ENCODE data around the gene DSG1.

Gene DSG1

DNA sequence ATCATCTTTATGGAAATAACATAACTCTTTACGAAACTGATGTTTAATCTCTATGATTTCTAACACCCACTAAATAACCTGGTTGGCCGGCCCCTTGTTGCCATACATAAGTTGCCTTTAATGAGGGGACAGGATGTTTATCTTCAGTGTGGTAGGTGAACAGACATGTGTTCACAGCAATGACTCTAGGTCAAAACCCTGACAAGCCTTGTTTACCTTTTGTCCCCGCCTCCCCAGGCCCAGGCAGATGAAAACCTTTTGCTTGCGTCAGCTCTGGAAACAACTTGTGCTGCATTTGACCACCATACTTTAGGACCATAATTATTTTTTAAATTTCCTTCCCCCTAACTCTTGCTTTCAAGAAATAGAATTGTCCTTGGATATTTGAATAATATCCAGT, 55.7 kb downstream of the DSG1 start:
- Mint-ChIP-seq H3K4me3 (no peak overlapping the region), H3K27ac (no peak overlapping the region)

DNA sequence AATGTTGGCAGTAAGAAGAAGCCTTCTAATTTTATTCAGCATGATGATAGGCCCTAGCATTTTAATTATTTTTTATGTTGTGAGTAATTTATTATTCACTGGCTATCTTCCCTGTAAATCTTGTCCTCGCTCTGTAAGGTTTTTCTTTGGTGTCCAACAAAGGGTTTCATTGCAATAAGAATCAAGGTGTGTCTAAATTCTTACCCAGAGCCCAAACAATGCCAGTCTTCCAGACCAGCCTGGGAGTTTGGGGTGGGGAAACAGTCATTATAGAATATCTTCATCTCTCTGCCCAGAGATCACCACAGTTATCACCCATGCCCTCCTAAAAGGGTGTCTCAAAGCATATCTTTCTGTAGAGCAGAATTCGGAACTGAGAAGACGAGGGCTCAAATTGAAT, 58.5 kb downstream of the DSG1 start, which contains the start of gene DSG4:
Gene DSG4 (plus strand): TSS at position 301 of the 400 bp plus-strand sequence. CDS start 135 bp downstream, outside the sequence.
- Mint-ChIP-seq H3K9me3 (no peaks in the 10 kb centered on the region), H3K36me3 (ENCODE audit: low read depth) (no peaks in the 10 kb centered on the region), H3K4me1 (ENCODE audit: low read depth) (no peaks in the 10 kb centered on the region), H3K27me3 (no peaks in the 10 kb centered on the region), H3K27ac (no peak within 1 kb of the TSS), H3K4me3 (no peak within 1 kb of the TSS)
- intact Hi-C loops (cut with micrococcal nuclease): no loop called here

More for the DNA sequence above, 55.7 kb downstream of the DSG1 start:
- Mint-ChIP-seq H3K36me3 (ENCODE audit: low read depth) (no peaks in the 10 kb centered on the region), H3K27me3 (no peaks in the 10 kb centered on the region), H3K4me1 (ENCODE audit: low read depth) (no peaks in the 10 kb centered on the region), H3K9me3 (no peaks in the 10 kb centered on the region)
- intact Hi-C loops (cut with micrococcal nuclease): no loop called here

DNA sequence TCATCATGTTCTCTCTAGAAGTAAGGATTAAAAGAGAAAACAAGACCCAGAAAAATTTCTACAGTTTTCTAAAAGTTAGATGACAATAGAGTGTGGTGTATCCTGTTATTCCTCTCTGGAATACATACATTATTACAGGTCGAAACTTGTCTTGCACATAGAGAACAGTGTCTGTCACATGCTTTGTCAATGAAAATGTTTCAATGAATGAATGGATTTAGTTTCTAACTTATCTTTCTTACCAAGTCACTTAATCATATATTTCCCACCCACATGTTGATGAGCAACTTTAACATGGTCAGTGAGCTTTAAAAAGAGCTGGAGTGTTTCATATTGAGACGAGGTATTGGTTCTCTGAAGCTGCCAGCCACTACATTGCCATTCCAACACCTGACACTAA, 63.0 kb downstream of the DSG1 start:
- H3K27me3 Mint-ChIP-seq: no peaks in the 10 kb centered on the region
- no peaks in the 10 kb centered on the region for H3K36me3 Mint-ChIP-seq (ENCODE audit: low read depth)
- H3K4me3 Mint-ChIP-seq: no peak overlapping the region
- H3K4me1 Mint-ChIP-seq (ENCODE audit: low read depth): no peaks in the 10 kb centered on the region
- H3K27ac Mint-ChIP-seq: no peak overlapping the region
- intact Hi-C loops (cut with micrococcal nuclease): no loop called here
- no peaks in the 10 kb centered on the region for H3K9me3 Mint-ChIP-seq

DNA sequence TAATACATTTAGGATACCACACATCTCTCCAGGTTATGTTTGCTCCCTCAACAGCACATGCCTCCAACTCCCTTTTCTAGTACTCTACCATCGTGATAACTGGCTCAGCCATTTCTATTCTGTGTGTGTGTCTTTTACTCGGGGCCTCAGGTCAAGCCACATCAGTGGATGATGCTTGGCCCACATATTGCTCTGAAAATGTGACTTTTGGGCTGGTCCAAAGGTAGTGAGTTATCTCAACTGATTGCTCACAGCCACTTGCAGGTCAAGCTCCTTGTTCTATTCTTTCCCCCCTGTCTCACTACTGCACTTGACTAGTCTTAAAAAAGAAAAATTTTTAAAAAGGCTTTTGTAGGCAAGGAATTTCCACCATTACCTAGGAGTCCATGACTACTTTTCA, 64.1 kb downstream of the DSG1 start:
- Mint-ChIP-seq H3K4me1 (ENCODE audit: low read depth) (no peaks in the 10 kb centered on the region), H3K27me3 (no peaks in the 10 kb centered on the region), H3K4me3 (no peak overlapping the region), H3K36me3 (ENCODE audit: low read depth) (no peaks in the 10 kb centered on the region), H3K27ac (no peak overlapping the region), H3K9me3 (no peaks in the 10 kb centered on the region)
- intact Hi-C loops (cut with micrococcal nuclease): no loop called here

DNA sequence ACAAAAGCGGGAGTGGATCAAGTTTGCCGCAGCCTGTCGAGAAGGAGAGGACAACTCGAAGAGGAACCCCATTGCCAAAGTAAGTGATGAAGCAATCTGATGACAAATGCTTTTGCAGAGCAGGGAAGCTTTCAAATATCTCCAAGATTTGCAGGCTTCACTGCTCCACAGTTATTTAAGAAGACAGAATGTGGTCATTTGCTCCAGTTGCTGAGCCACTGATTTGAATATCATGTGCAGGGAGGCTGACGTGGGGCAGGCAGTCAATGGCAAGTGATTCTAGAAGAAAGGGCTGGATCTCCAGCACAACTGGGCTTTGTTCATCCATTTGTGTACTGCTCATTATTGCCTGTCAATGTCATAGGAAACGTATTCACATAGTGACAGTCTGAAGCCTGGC, 68.8 kb downstream of the DSG1 start:
- intact Hi-C loops (cut with micrococcal nuclease): no loop called here
- H3K4me3 Mint-ChIP-seq: no peak overlapping the region
- no peaks in the 10 kb centered on the region for H3K9me3 Mint-ChIP-seq

DNA sequence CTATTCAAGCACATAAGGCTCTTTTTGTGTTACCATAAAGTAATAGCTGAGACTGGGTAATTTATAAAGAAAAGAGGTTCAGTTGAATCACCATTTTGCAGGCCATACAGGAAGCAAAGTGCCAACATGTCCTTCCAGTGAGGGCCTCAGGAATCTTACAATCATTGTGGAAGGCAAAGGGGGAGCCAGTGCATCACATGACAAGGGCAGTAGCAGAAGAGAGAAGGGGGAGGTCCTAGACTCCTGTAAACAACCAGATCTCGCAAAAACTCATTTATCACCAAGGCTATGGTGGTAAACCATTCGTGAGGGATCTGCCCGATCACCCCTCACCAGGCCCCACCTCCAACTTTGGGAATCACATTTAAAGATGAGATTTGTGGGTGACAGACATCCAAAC, 75.3 kb downstream of the DSG1 start:
- intact Hi-C loops (cut with micrococcal nuclease): no loop called here
- Mint-ChIP-seq H3K36me3 (ENCODE audit: low read depth) (no peaks in the 10 kb centered on the region), H3K4me1 (ENCODE audit: low read depth) (no peaks in the 10 kb centered on the region), H3K27me3 (no peaks in the 10 kb centered on the region), H3K27ac (no peak overlapping the region), H3K9me3 (no peaks in the 10 kb centered on the region), H3K4me3 (no peak overlapping the region)

More for the DNA sequence above, 68.8 kb downstream of the DSG1 start:
- Mint-ChIP-seq H3K36me3 (ENCODE audit: low read depth) (no peaks in the 10 kb centered on the region), H3K4me1 (ENCODE audit: low read depth) (no peaks in the 10 kb centered on the region), H3K27me3 (no peaks in the 10 kb centered on the region), H3K27ac (no peak overlapping the region)

DNA sequence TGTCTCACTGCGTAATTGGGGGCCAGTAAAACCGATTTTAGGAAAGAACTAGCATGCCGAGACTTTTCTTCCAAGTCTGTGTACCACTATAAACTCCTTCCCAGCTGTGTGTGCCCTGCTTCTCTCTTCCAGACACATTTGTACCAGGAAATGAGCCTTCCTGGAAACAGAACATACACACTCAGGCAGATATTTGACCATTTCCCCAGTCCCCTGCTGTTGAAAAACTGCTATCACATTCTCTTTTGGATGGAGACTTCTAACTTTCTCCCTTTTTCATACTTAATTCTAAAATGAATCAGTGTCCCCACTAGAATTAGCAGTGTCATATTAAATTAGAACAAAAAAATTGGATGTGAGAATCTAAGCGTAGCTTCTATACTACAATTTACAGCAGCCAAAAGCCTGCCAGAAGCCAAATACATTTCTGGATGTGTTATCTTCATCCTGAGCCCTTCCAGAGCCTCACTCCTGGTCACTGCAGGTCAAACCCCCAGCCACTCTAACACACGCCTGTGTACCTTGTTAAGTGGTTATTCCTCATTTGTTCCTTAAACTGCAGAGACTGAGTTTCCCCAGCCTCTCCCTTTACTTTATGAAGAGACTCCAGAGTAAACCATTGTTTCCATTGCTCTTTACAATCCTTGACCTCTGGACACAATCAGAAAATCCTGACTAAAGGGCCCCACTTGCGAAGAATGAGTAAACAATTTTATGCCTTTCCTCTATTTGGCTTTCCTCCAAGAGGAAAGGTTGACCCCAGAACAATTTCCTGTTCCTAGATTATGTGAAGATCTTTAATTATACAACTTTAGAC, 79.0 kb downstream of the DSG1 start:
- intact Hi-C loops (cut with micrococcal nuclease): no loop called here
- H3K36me3 Mint-ChIP-seq (ENCODE audit: low read depth): no peaks in the 10 kb centered on the region
- H3K4me1 Mint-ChIP-seq (ENCODE audit: low read depth): no peaks in the 10 kb centered on the region
- no peaks in the 10 kb centered on the region for H3K9me3 Mint-ChIP-seq
- no peaks in the 10 kb centered on the region for H3K27me3 Mint-ChIP-seq
- no peak overlapping the region for H3K4me3 Mint-ChIP-seq
- no peak overlapping the region for H3K27ac Mint-ChIP-seq

DNA sequence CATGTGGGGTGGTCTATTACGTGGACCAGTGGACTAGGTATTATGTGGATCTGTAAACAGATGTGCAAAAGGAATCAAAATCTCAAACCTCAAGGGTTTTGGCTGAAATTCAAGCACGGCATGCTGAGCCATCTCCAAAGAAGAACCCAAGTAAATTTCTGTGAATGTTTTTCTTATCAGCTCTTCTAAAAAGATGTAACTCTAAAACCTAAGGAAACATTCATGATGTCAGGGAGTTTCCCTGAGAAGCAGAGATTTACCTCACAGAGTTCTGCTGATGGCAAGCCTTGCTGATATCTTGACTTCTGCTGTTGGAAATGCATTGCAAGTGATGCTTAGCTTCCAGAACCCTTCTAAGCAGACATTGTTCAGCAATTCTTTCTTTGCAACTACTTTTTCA, 80.2 kb downstream of the DSG1 start:
- Mint-ChIP-seq H3K36me3 (ENCODE audit: low read depth) (no peaks in the 10 kb centered on the region), H3K4me3 (no peak overlapping the region), H3K27me3 (no peaks in the 10 kb centered on the region), H3K9me3 (no peaks in the 10 kb centered on the region), H3K4me1 (ENCODE audit: low read depth) (no peaks in the 10 kb centered on the region), H3K27ac (no peak overlapping the region)
- intact Hi-C loops (cut with micrococcal nuclease): no loop called here

DNA sequence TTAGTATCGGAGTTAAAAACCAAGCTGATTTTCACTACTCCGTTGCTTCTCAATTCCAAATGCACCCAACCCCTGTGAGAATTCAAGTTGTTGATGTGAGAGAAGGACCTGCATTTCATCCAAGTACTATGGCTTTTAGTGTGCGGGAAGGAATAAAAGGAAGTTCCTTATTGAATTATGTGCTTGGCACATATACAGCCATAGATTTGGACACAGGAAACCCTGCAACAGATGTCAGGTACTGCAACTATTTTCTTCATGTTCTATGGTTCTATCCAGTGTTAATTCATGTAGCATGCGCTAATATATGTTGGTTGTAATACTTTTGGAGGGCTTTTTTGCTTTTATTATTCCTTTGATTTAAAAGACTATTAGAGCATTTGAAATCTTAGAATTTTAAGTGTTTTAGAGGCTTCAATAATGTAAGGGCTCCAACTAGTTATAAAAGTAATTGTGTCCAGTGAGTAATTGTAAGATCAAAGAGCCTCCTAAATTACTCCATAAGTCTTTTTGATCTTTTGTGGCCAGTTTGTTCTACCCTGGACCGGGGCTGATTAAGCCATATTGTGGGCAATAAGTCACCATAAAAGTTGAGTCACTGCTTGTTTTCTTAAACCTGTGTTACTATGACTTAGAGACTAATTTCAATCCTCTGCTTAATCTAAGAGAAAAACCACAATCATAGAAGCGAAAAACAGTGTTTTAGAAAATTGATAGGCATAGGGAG, 81.5 kb downstream of the DSG1 start:
- H3K27ac Mint-ChIP-seq: no peak overlapping the region

DNA sequence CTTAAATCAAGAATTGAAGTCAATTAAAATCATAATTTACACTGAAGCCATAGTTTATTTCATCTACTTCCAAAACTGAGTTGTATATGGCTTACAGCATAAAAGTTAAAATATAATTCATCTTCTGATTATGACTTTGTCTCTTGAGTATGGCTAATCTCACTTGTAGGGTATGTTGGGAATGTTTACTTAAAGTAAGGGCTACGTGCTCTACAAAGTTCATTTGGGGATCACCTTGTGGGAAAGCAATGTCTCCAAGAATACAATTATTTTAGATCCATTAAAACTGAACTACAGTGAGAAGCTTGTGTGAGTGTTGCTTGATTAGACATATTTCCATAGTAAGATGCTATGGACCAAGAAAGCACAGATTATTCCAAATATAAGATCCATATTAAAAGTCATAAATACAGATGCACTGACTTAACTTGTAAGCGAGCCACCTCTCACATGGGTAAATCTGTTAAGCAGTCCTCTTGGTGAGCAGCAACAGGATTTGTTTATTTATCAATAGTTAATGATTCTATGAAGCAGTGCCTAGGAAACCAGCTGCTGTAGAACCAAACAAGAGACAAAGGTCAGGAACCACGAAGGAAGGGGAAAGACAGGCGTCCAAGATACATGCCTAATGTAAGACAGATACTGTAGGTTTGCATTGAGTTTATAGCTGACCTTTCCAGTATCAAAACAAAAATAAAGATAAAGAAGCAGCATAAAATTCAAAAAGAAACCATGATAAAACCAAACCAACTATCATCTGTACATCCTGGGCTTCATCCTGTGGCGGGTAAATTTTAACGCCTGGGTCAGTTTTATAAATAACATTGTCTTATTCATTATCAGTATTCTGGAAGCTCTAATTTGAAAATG, 83.4 kb downstream of the DSG1 start:
- H3K9me3 Mint-ChIP-seq: no peaks in the 10 kb centered on the region
- intact Hi-C loops (cut with micrococcal nuclease): no loop called here
- no peaks in the 10 kb centered on the region for H3K4me1 Mint-ChIP-seq (ENCODE audit: low read depth)
- H3K4me3 Mint-ChIP-seq: no peak overlapping the region
- H3K36me3 Mint-ChIP-seq (ENCODE audit: low read depth): no peaks in the 10 kb centered on the region
- H3K27me3 Mint-ChIP-seq: no peaks in the 10 kb centered on the region
- H3K27ac Mint-ChIP-seq: no peak overlapping the region

More for the DNA sequence above, 81.5 kb downstream of the DSG1 start:
- no peaks in the 10 kb centered on the region for H3K27me3 Mint-ChIP-seq
- no peaks in the 10 kb centered on the region for H3K4me1 Mint-ChIP-seq (ENCODE audit: low read depth)
- H3K4me3 Mint-ChIP-seq: no peak overlapping the region
- no peaks in the 10 kb centered on the region for H3K9me3 Mint-ChIP-seq
- no peaks in the 10 kb centered on the region for H3K36me3 Mint-ChIP-seq (ENCODE audit: low read depth)
- intact Hi-C loops (cut with micrococcal nuclease): no loop called here

DNA sequence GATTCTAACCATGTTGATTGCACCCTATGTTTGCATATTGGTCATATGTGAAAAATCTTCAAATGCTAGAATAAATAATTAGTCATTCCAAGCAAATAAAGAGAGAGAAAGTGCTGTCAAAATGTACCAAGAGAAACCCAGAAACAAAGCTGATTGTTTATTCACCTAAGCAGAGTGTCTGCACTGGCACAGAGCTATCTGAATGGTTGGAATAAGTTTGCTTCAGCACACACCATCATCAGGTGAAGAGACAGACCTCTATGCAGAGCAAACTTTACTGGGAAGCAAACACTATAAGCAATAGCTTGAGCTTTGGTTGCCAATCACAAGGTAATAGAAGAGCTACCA, 84.0 kb downstream of the DSG1 start:
- no peaks in the 10 kb centered on the region for H3K4me1 Mint-ChIP-seq (ENCODE audit: low read depth)
- intact Hi-C loops (cut with micrococcal nuclease): no loop called here

DNA sequence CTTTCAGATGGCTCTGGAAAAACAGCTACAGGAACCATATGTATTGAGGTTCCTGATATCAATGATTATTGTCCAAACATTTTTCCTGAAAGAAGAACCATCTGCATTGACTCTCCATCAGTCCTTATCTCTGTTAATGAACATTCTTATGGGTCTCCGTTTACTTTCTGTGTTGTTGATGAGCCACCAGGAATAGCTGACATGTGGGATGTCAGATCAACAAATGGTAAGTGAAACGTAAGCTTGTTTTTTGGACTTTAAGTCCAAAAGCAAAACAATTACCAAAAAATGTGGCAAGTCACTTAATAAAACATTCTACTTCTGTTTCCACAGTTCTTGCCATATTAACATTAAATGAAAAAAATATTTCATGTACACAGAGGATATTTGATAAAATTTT, 85.4 kb downstream of the DSG1 start:
- no peaks in the 10 kb centered on the region for H3K27me3 Mint-ChIP-seq

More for the DNA sequence above, 84.0 kb downstream of the DSG1 start:
- Mint-ChIP-seq H3K4me3 (no peak overlapping the region), H3K36me3 (ENCODE audit: low read depth) (no peaks in the 10 kb centered on the region), H3K27me3 (no peaks in the 10 kb centered on the region), H3K9me3 (no peaks in the 10 kb centered on the region), H3K27ac (no peak overlapping the region)

More for the DNA sequence above, 85.4 kb downstream of the DSG1 start:
- Mint-ChIP-seq H3K9me3 (no peaks in the 10 kb centered on the region), H3K4me1 (ENCODE audit: low read depth) (no peaks in the 10 kb centered on the region), H3K36me3 (ENCODE audit: low read depth) (no peaks in the 10 kb centered on the region), H3K27ac (no peak overlapping the region), H3K4me3 (no peak overlapping the region)
- intact Hi-C loops (cut with micrococcal nuclease): no loop called here

All from dendritic cell treated with granulocyte-macrophage colony-stimulating factor and Interleukin-4, amounts not matched to agents 40 ng/mL and 50 ng/mL, for 4 days (primary cell).